GM12892 (cell line): Measurements from ENCODE around the gene SLC66A1.

Source experiments
- POLR2A ChIP-seq: IDR thresholded peaks from 2 replicates; pipeline ENCODE4 v1.6.1; 2011; ENCODE audit warnings: low read depth, low read length, control low read depth
- POLR2AphosphoS5 ChIP-seq: IDR thresholded peaks from 2 replicates; pipeline ENCODE4 v1.6.1; 2011; ENCODE audit warnings: low read depth, low read length, control low read depth
- TAF1 ChIP-seq: IDR thresholded peaks from 2 replicates; pipeline ENCODE4 v1.6.1; 2011; ENCODE audit warnings: low read depth, mild to moderate bottlenecking, control low read depth, low read length, borderline replicate concordance

DNA sequence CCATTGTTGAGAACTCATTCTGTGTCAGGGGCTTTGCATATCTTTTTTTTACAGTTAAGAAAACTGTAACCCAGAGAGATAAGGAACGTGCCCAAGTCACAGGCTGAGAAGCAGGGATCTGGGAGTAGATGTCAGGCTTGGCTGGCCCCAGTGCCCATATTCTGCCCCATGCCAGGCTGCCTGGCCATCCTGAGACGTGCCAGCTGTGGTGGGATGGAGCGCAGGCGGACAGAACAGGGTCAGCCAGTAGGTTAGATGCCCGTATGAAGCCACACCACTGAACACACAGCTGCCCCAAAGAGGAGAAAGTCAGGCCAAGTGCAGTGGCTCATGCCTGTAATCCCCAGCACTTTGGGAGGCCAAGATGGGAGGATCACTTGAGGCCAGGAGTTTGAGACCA is 55.9 kb downstream of the SLC66A1 start:
- no peak for TF ChIP-seq POLR2A
- TF ChIP-seq POLR2AphosphoS5, result no peak
- TF ChIP-seq TAF1, result no peak
